HEK293 (cell line): ENCODE measurements around the gene NLRX1.
A peak's percentile ranks its signal among the peaks of the same experiment; 100 is the strongest.

Experiments
- CTCF ChIA-PET: fragments of 350-600 bp; formaldehyde crosslinking; extraction: SDS; loops from one replicate; lab custom pipeline; 2021; ENCODE audit warnings: antibody characterized with exemption; lab: Yijun Ruan, JAX
- POLR2A ChIA-PET: fragments of 300-600 bp; formaldehyde crosslinking; extraction: SDS; loops from one replicate; lab custom pipeline; 2020; ENCODE audit warnings: antibody characterized with exemption, inconsistent platforms; lab: Yijun Ruan, JAX
- H3K27ac ChIP-seq: fragments of 200-500 bp; sonication (Bioruptor generic); 2 replicates; pipeline ENCODE4 v1.5.1; 2014; ENCODE audit warnings: low read depth, low read length, control low read depth, inconsistent platforms; ENCODE audit errors: extremely low read depth
- H3K36me3 ChIP-seq, 2 experiments: fragments of 200-500 bp in 1 of 2; sonication (Bioruptor generic) in 1 of 2; 1 replicate in 1 of 2; 2 replicates in 1 of 2; pipeline ENCODE4 v1.5.1; 2014 to 2017; ENCODE audit warnings: inconsistent platforms in 2 of 2, low read length in 2 of 2; ENCODE audit not compliant: control insufficient read depth in 2 of 2, insufficient read depth in 1 of 2
- H3K4me1 ChIP-seq: fragments of 200-500 bp; sonication (Bioruptor generic); 2 replicates; pipeline ENCODE4 v1.5.1; 2014; ENCODE audit warnings: mild to moderate bottlenecking, low read length, inconsistent platforms; ENCODE audit not compliant: control insufficient read depth, insufficient read depth
- H3K4me3 ChIP-seq: 2 replicates; pipeline ENCODE4 v1.5.1; 2011; ENCODE audit warnings: low read depth, mild to moderate bottlenecking, control low read depth, low read length, moderate library complexity
- H3K9me3 ChIP-seq: fragments of 200-500 bp; sonication (Bioruptor generic); 2 replicates; pipeline ENCODE4 v1.5.1; 2014; ENCODE audit warnings: low read depth, low read length, inconsistent platforms; ENCODE audit not compliant: control insufficient read depth, insufficient read depth
- AEBP2 ChIP-seq: fragments of 450-650 bp; formaldehyde crosslinking; IDR thresholded peaks from 2 replicates; pipeline ENCODE4 v1.5.1; 2016; ENCODE audit warnings: missing biosample characterization, missing genetic modification characterization, borderline replicate concordance
- IKZF3 ChIP-seq: fragments of 450-650 bp; IDR thresholded peaks from 2 replicates; pipeline ENCODE4 v1.5.0; 2018; ENCODE audit warnings: missing biosample characterization, mild to moderate bottlenecking, missing genetic modification characterization, moderate library complexity
- MYNN ChIP-seq: fragments of 450-650 bp; formaldehyde crosslinking; IDR thresholded peaks from 2 replicates; pipeline ENCODE4 v1.5.1; 2016; ENCODE audit warnings: missing biosample characterization, missing genetic modification characterization, borderline replicate concordance
- PRDM10 ChIP-seq: fragments of 450-650 bp; formaldehyde crosslinking; IDR thresholded peaks from 2 replicates; pipeline ENCODE4 v1.5.1; 2016; ENCODE audit warnings: missing biosample characterization, missing genetic modification characterization
- RBAK ChIP-seq: fragments of 450-650 bp; formaldehyde crosslinking; IDR thresholded peaks from 2 replicates; pipeline ENCODE4 v1.5.1; 2016; ENCODE audit warnings: missing biosample characterization, missing genetic modification characterization
- SCRT2 ChIP-seq: fragments of 450-650 bp; formaldehyde crosslinking; IDR thresholded peaks from 2 replicates; pipeline ENCODE4 v1.5.1; 2016; ENCODE audit warnings: missing biosample characterization, missing genetic modification characterization
- SETDB1 ChIP-seq: IDR thresholded peaks from one replicate; pipeline ENCODE4 v1.6.1; 2017; ENCODE audit warnings: mild to moderate bottlenecking, low read length, moderate library complexity, mixed read lengths; ENCODE audit not compliant: insufficient read length
- ZBTB48 ChIP-seq: fragments of 450-650 bp; formaldehyde crosslinking; IDR thresholded peaks from 2 replicates; pipeline ENCODE4 v1.5.1; 2016; ENCODE audit warnings: missing biosample characterization, missing genetic modification characterization
- ZNF10 ChIP-seq: fragments of 450-650 bp; formaldehyde crosslinking; IDR thresholded peaks from 2 replicates; pipeline ENCODE4 v1.5.1; 2017; ENCODE audit warnings: missing biosample characterization, missing genetic modification characterization
- ZNF157 ChIP-seq: fragments of 450-650 bp; formaldehyde crosslinking; IDR thresholded peaks from 2 replicates; pipeline ENCODE4 v1.5.1; 2016; ENCODE audit warnings: missing biosample characterization, missing genetic modification characterization
- ZNF18 ChIP-seq: fragments of 450-650 bp; formaldehyde crosslinking; IDR thresholded peaks from 2 replicates; pipeline ENCODE4 v1.5.1; 2016; ENCODE audit warnings: missing biosample characterization, missing genetic modification characterization
- ZNF239 ChIP-seq: fragments of 450-650 bp; formaldehyde crosslinking; IDR thresholded peaks from 2 replicates; pipeline ENCODE4 v1.5.1; 2016; ENCODE audit warnings: missing biosample characterization, missing genetic modification characterization
- ZNF26 ChIP-seq: fragments of 450-650 bp; formaldehyde crosslinking; IDR thresholded peaks from 2 replicates; pipeline ENCODE4 v1.5.1; 2016; ENCODE audit warnings: missing biosample characterization, missing genetic modification characterization
- ZNF398 ChIP-seq: fragments of 450-650 bp; formaldehyde crosslinking; IDR thresholded peaks from 2 replicates; pipeline ENCODE4 v1.5.1; 2017; ENCODE audit warnings: missing biosample characterization, missing genetic modification characterization
- ZNF664 ChIP-seq: fragments of 450-650 bp; formaldehyde crosslinking; IDR thresholded peaks from 2 replicates; pipeline ENCODE4 v1.5.1; 2016; ENCODE audit warnings: missing biosample characterization, missing genetic modification characterization
- ZNF670 ChIP-seq: fragments of 450-650 bp; formaldehyde crosslinking; IDR thresholded peaks from 2 replicates; pipeline ENCODE4 v1.5.1; 2016; ENCODE audit warnings: missing biosample characterization, missing genetic modification characterization, low read depth
- ZNF692 ChIP-seq: fragments of 450-650 bp; formaldehyde crosslinking; IDR thresholded peaks from 2 replicates; pipeline ENCODE4 v1.5.1; 2016; ENCODE audit warnings: missing biosample characterization, missing genetic modification characterization
- ZSCAN5A ChIP-seq: fragments of 450-650 bp; formaldehyde crosslinking; IDR thresholded peaks from 2 replicates; pipeline ENCODE4 v1.5.1; 2016; ENCODE audit warnings: missing biosample characterization, missing genetic modification characterization

NLRX1 gene

GRCh38 chr11:119145551-119145950 is 23.0 kb upstream of the NLRX1 start:
- H3K27ac ChIP-seq: no peak overlapping the region
- ChIA-PET CTCF (interaction anchor here (0.6 to 2.1 kb wide), 14 partner anchors 8 to 193 kb away, joined by 3 to 16 read pairs (median 4); partner anchors contain the start of gene CBL), POLR2A (interaction anchor here (1.7 kb wide), 1 partner anchor 24 kb away, joined by 5 read pairs; the partner anchor contains the start of gene HINFP)
- no peaks in the 10 kb centered on the region for H3K9me3 ChIP-seq
- no peaks in the 10 kb centered on the region for H3K36me3 ChIP-seq
- TF ChIP-seq PRDM10 (tag by site-specific recombination) (0 out of 2 replicates have a peak, but pooled peaks have one; percentile 43), ZNF239 (tag by site-specific recombination) (no peak)
- no peak overlapping the region for H3K4me3 ChIP-seq
- H3K4me1 ChIP-seq: no peaks in the 10 kb centered on the region

GRCh38 chr11:119147604-119148333 is 20.8 kb upstream of the NLRX1 start:
- H3K9me3 ChIP-seq: no peaks in the 10 kb centered on the region
- no peak overlapping the region for H3K27ac ChIP-seq
- CTCF ChIA-PET: interaction anchor here (0.6 to 1.3 kb wide), 6 partner anchors 13 to 274 kb away, joined by 3 to 7 read pairs (median 4); no protein-coding TSS in a partner anchor
- POLR2A ChIA-PET: interaction anchor here (0.6 to 1.8 kb wide), 4 partner anchors 22 to 216 kb away, joined by 3 to 6 read pairs (median 3); partner anchors contain the start of gene MCAM
- no peaks in the 10 kb centered on the region for H3K4me1 ChIP-seq
- no peak overlapping the region for H3K4me3 ChIP-seq
- H3K36me3 ChIP-seq: peaks cover 0 to 6% of the 10 kb centered on the region in 2 experiments; a peak in 1 of 3 replicates
- TF ChIP-seq ZNF26 (no peak), ZNF692 (no peak), ZNF157 (no peak), ZBTB48 (tag by site-specific recombination) (peak; percentile 75; the same call in 1 of the 2 replicates), ZNF670 (tag by site-specific recombination) (no peak), RBAK (tag by site-specific recombination) (no peak), ZNF18 (tag by site-specific recombination) (0 out of 2 replicates have a peak, but pooled peaks have one; percentile 26), MYNN (no peak), ZNF398 (tag by site-specific recombination) (0 out of 2 replicates have a peak, but pooled peaks have one; percentile 24), ZNF10 (tag by site-specific recombination) (peak; percentile 82), SETDB1 (no peak), SCRT2 (tag by site-specific recombination) (peak; percentile 37; the same call in 1 of the 2 replicates), AEBP2 (tag by site-specific recombination) (no peak), ZNF664 (tag by site-specific recombination) (peak; percentile 88), IKZF3 (tag by site-specific recombination) (no peak), ZSCAN5A (tag by site-specific recombination) (no peak)
